CD4-positive, alpha-beta memory T cell (primary cell): ENCODE results near the gene KMT2A. TPM values are rescaled to one million over a fixed set of nuclear protein-coding genes. Genes with fewer than 3 reads are reported as not detected.
A peak's percentile ranks its signal among the peaks of the same experiment; 100 is the strongest.
"Not testable (repeated sequence)": the region's sequence is repeated elsewhere in the genome, so short reads cannot be mapped to it uniquely, and the experiment has no call there.

Experiments used
- CTCF ChIA-PET: fragments of 350-600 bp; sonication (Branson Sonifier 250); formaldehyde crosslinking; loops from one replicate; lab custom pipeline; 2021; ENCODE audit warnings: inconsistent platforms; ENCODE audit not compliant: partially characterized antibody; lab: Charles Lee
- POLR2A ChIA-PET: fragments of 350-600 bp; sonication (Branson Sonifier 250); formaldehyde crosslinking; loops from one replicate; lab custom pipeline; 2021; ENCODE audit not compliant: partially characterized antibody; lab: Charles Lee
- DNase-seq, 5 donors: peaks; one replicate each; pipeline versions ENCODE4 v3.0.0 to v3.0.0-alpha.2; 2020 to 2022; ENCODE audit warnings: mixed read lengths in 1 of 5
- H3K27ac ChIP-seq: one replicate; pipeline ENCODE4 v1.7.0; 2013; ENCODE audit warnings: low read depth, low read length
- H3K27me3 ChIP-seq: 2 replicates; pipeline ENCODE4 v1.7.0; 2013; ENCODE audit warnings: mild to moderate bottlenecking, low read length, moderate library complexity; ENCODE audit not compliant: insufficient read depth
- H3K36me3 ChIP-seq: 2 replicates; pipeline ENCODE4 v1.7.0; 2013; ENCODE audit warnings: mild to moderate bottlenecking, low read length, moderate library complexity; ENCODE audit not compliant: insufficient read depth
- H3K4me1 ChIP-seq: 2 replicates; pipeline ENCODE4 v1.7.0; 2013; ENCODE audit warnings: mild to moderate bottlenecking, low read length, moderate library complexity; ENCODE audit not compliant: insufficient read depth
- H3K4me3 ChIP-seq, 2 donors: one replicate each; pipeline ENCODE4 v1.7.0; 2013; ENCODE audit warnings: low read length in 2 of 2, mild to moderate bottlenecking in 1 of 2
- H3K9me3 ChIP-seq, 2 donors: one replicate each; pipeline ENCODE4 v1.7.0; 2013; ENCODE audit warnings: low read length in 2 of 2, control low read depth in 1 of 2; ENCODE audit not compliant: control insufficient read depth in 1 of 2
- H3K27ac Mint-ChIP-seq, 7 donors: one replicate each; pipeline ENCODE4 v1.8.0; 2020 to 2021; ENCODE audit warnings: mixed read lengths in 7 of 7, mild to moderate bottlenecking in 6 of 7, inconsistent platforms in 3 of 7, moderate library complexity in 3 of 7
- H3K27me3 Mint-ChIP-seq, 2 donors: one replicate each; pipeline ENCODE4 v1.8.0; 2020 to 2021; ENCODE audit warnings: mixed read lengths in 2 of 2
- H3K36me3 Mint-ChIP-seq, 2 donors: one replicate each; pipeline ENCODE4 v1.8.0; 2020 to 2021; ENCODE audit warnings: mixed read lengths in 2 of 2, inconsistent platforms in 1 of 2, mild to moderate bottlenecking in 1 of 2
- H3K4me1 Mint-ChIP-seq, 4 donors: one replicate each; pipeline ENCODE4 v1.8.0; 2020 to 2021; ENCODE audit warnings: mixed read lengths in 4 of 4, mild to moderate bottlenecking in 1 of 4
- H3K4me3 Mint-ChIP-seq, 8 donors: one replicate each; pipeline ENCODE4 v1.8.0; 2020 to 2021; ENCODE audit warnings: mixed read lengths in 8 of 8, mild to moderate bottlenecking in 7 of 8, moderate library complexity in 6 of 8, inconsistent platforms in 3 of 8
- H3K9me3 Mint-ChIP-seq, 8 donors: one replicate each; pipeline ENCODE4 v1.8.0; 2020 to 2021; ENCODE audit warnings: mixed read lengths in 8 of 8, mild to moderate bottlenecking in 5 of 8, inconsistent platforms in 3 of 8, moderate library complexity in 1 of 8
- intact Hi-C: fragments of 100-400 bp; cut with micrococcal nuclease; formaldehyde crosslinking; loops from one replicate; pipeline ENCODE4 v1.15.1; 2023
- polyA plus RNA-seq, 2 donors: library from polyadenylated mRNA; unstranded; fragments of 300-500 nt; fragmentation: Illumina TruSeq; gene quantifications; one replicate each; pipeline ENCODE4 v1.2.3, GENCODE V29; 2021
- total RNA-seq, 2 experiments: library from RNA; stranded (reverse); gene quantifications; one replicate each; pipeline ENCODE4 v1.2.3, GENCODE V29; 2021

Gene KMT2A
- total and polyA plus RNA-seq, 4 experiments from 2014 or later, result 4.6 to 202 (median 118) TPM

DNA sequence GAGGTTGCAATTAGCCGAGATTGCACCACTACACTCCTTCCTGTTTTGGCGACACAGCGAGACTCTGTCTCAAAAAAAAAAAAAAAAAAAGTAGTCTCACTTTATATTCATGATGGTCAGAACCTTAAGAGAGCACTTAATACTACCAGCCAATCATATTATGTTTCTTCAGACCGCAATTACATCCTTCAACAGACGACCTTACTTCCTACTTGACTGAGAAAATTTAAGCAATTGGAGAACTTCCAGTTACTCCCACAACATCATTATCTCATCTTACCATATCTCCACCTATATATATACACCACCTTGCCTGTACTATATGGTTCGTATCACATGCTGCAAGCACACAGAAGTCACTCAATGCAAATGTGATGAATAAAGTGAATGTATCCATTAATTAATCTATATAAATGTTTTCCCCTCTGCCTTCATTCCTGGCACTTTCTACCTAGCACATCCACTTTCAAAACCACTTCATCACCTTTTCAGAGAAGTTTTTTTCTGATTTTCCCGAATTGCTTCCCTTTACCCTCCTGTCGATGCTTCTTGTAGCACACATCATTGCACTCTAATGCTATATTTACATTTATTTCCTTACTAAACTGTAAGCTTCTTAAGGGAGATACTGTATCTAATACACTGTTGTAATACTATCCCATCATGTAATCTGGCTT, 21.1 kb upstream of the KMT2A start:
- H3K36me3 Mint-ChIP-seq, result peaks cover 4 to 14% of the 10 kb centered on the region in 2 donors
- no peak for DNase-seq
- H3K4me1 Mint-ChIP-seq, result peaks cover 0 to 4% (median under 1%) of the 10 kb centered on the region in 4 donors
- intact Hi-C loops, result no loop called here
- Histone ChIP-seq H3K9me3 (no peaks in the 10 kb centered on the region), H3K36me3 (peaks cover 5% of the 10 kb centered on the region), H3K27me3 (no peaks in the 10 kb centered on the region), H3K27ac (no peak overlapping the region), H3K4me1 (no peaks in the 10 kb centered on the region), H3K4me3 (no peak overlapping the region)
- no peak overlapping the region for H3K27ac Mint-ChIP-seq
- no peaks in the 10 kb centered on the region for H3K9me3 Mint-ChIP-seq
- no peaks in the 10 kb centered on the region for H3K27me3 Mint-ChIP-seq
- H3K4me3 Mint-ChIP-seq, result no peak overlapping the region
- POLR2A ChIA-PET, result interaction anchor here (1.4 kb wide), 1 partner anchor 21 kb away, joined by 5 read pairs; the partner anchor contains the start of gene KMT2A
- CTCF ChIA-PET, result interaction anchor here (0.7 to 1.5 kb wide), 2 partner anchors 61 to 111 kb away, joined by 3 read pairs; no protein-coding TSS in a partner anchor

DNA sequence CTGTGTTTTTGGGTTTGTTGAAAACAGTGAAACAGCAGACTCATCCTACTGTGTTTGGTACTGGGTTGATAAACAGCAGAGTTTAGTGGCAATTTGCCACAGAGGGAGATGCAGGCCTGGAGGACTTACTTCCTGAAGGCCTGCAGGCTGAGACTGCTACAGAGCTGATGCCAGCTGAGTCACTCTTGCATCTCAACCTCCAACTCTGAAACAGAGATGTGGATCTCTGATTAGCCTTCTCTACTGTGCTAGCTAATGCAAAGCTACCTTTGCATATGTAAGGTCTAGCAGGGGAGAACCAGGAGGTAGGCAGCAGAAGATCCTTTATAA, 20.6 kb upstream of the KMT2A start:
- no peaks in the 10 kb centered on the region for H3K27me3 Mint-ChIP-seq

DNA sequence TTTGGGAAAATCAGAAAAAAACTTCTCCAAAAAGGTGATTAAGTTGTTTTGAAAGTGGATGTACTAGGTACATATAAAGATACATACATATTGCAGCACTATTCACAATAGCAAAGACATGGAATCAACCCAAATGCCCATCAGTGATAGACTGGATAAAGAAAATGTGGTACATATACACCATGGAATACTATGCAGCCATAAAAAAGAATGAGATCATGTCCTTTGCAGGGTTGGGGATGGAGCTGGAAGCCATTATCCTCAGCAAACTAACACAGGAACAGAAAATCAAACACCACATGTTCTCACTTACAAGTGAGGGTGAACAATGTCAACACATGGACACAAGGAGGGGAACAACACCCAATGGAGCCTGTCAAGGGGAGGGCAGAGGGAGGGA, 19.4 kb upstream of the KMT2A start:
- H3K27ac ChIP-seq, H3K9me3 ChIP-seq, H3K4me1 ChIP-seq, H3K4me1 Mint-ChIP-seq, H3K36me3 Mint-ChIP-seq, H3K36me3 ChIP-seq, H3K9me3 Mint-ChIP-seq, H3K4me3 ChIP-seq, CTCF ChIA-PET, H3K27me3 ChIP-seq, POLR2A ChIA-PET, H3K27ac Mint-ChIP-seq, intact Hi-C loops, H3K27me3 Mint-ChIP-seq, DNase-seq, H3K4me3 Mint-ChIP-seq: not testable (repeated sequence)

More for the DNA sequence above, 20.6 kb upstream of the KMT2A start:
- Histone ChIP-seq H3K36me3 (peaks cover under 1% of the 10 kb centered on the region), H3K27ac (no peak overlapping the region), H3K4me1 (no peaks in the 10 kb centered on the region), H3K4me3 (no peak overlapping the region), H3K9me3 (no peaks in the 10 kb centered on the region), H3K27me3 (no peaks in the 10 kb centered on the region)
- Mint-ChIP-seq H3K36me3 (peaks cover 0 to 9% of the 10 kb centered on the region in 2 donors), H3K9me3 (no peaks in the 10 kb centered on the region), H3K27ac (no peak overlapping the region), H3K4me1 (peaks cover 0 to 4% (median under 1%) of the 10 kb centered on the region in 4 donors), H3K4me3 (no peak overlapping the region)
- ChIA-PET POLR2A (interaction anchor here (1.4 kb wide), 1 partner anchor 21 kb away, joined by 5 read pairs; the partner anchor contains the start of gene KMT2A), CTCF (no interaction called here)
- peak in 1 of 5 donors; percentile 46 for DNase-seq
- intact Hi-C loops, result no loop called here

DNA sequence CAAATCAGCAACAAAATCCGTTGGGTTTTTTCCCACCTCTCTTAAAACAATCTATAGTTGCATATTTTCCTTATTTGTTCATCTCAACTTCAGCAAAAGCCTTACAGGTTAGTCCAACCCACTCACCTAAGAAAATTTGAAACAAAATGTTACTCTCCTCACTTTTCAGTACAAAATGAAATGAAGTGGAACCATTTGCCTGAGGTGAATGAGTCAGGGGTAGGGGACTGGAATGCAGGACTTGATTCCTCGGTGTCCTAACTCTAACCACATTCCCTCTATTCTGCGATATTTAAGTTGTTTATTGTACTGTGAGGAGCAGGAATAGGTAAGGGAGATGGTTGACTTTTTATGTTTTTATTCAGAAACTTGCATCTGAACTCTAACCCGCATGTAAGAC, 18.5 kb upstream of the KMT2A start:
- Mint-ChIP-seq H3K27me3 (no peaks in the 10 kb centered on the region), H3K4me3 (no peak overlapping the region), H3K4me1 (peaks cover 0 to 2% (median 0%) of the 10 kb centered on the region in 4 donors), H3K36me3 (peaks cover 0 to 9% of the 10 kb centered on the region in 2 donors), H3K27ac (no peak overlapping the region), H3K9me3 (no peaks in the 10 kb centered on the region)
- Histone ChIP-seq H3K4me1 (no peaks in the 10 kb centered on the region), H3K27me3 (no peaks in the 10 kb centered on the region), H3K36me3 (no peaks in the 10 kb centered on the region), H3K27ac (no peak overlapping the region), H3K4me3 (no peak overlapping the region), H3K9me3 (no peaks in the 10 kb centered on the region)
- ChIA-PET POLR2A (interaction anchor here (3.4 kb wide), 1 partner anchor 18 kb away, joined by 13 read pairs; the partner anchor contains the start of gene KMT2A), CTCF (interaction anchor here (0.6 to 0.8 kb wide), 2 partner anchors 26 to 122 kb away, joined by 3 read pairs; no protein-coding TSS in a partner anchor)
- intact Hi-C loops, result no loop called here
- DNase-seq, result no peak

DNA sequence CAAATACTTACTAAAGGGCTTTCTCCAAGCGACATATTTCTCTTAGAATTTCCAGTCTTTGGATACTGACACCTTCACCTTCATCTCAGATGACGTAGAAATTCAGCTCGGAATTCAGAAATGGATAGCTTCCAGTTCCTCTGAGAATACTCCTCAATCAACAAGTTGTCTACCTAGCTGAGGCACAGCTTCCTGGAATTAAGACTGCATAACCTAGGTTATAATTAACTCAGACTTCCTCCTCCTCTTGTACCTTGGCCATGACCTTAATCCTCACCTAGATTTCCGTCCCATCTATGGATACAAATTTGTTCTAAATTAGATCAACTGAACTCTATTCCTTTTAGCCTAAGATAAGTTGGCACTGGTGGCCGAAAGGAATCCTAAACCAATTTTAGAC, 17.5 kb upstream of the KMT2A start:
- POLR2A ChIA-PET, result interaction anchor here (3.4 kb wide), 1 partner anchor 17 kb away, joined by 13 read pairs; the partner anchor contains the start of gene KMT2A
- Mint-ChIP-seq H3K27ac (no peak overlapping the region), H3K4me1 (peaks cover 0 to 2% (median 0%) of the 10 kb centered on the region in 4 donors), H3K27me3 (no peaks in the 10 kb centered on the region), H3K4me3 (no peak overlapping the region), H3K9me3 (no peaks in the 10 kb centered on the region), H3K36me3 (peaks cover 0 to 3% of the 10 kb centered on the region in 2 donors)
- DNase-seq, result no peak
- no peak overlapping the region for H3K27ac ChIP-seq
- no peaks in the 10 kb centered on the region for H3K27me3 ChIP-seq
- CTCF ChIA-PET, result interaction anchor here (0.7 kb wide), 1 partner anchor 20 kb away, joined by 3 read pairs; no protein-coding TSS in a partner anchor
- H3K36me3 ChIP-seq, result no peaks in the 10 kb centered on the region
- H3K4me1 ChIP-seq, result no peaks in the 10 kb centered on the region
- no peaks in the 10 kb centered on the region for H3K9me3 ChIP-seq
- H3K4me3 ChIP-seq, result no peak overlapping the region
- intact Hi-C loops, result no loop called here

DNA sequence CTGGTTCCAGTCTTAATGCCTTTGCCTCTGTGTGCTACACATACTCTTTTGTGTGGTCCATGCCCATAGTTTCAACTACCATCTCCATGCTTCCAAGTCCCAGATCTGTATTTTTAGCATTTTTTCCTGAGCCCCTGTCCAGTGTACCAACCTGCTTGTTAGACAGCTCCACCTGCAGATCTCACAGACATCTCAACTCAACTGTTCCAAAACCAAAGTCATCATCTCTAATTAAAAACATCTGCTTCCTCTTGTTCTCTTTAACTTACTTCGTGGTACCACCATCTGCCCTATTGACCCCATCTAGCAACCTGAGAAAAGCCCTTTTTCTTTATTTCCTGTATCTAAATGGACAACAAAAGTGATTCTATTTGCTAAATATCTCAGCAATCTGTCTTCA, 8.6 kb upstream of the KMT2A start:
- intact Hi-C loops, result no loop called here
- no peak overlapping the region for H3K4me3 ChIP-seq
- no peak overlapping the region for H3K27ac Mint-ChIP-seq
- H3K27me3 Mint-ChIP-seq, result no peaks in the 10 kb centered on the region
- no peak overlapping the region for H3K27ac ChIP-seq
- no peak overlapping the region for H3K4me3 Mint-ChIP-seq
- no peaks in the 10 kb centered on the region for H3K9me3 ChIP-seq
- POLR2A ChIA-PET, result interaction anchor here (1.2 kb wide), 1 partner anchor 8 kb away, joined by 6 read pairs; the partner anchor contains the start of gene KMT2A
- CTCF ChIA-PET, result interaction anchor here (1.7 kb wide), 1 partner anchor 11 kb away, joined by 3 read pairs; no protein-coding TSS in a partner anchor
- no peaks in the 10 kb centered on the region for H3K27me3 ChIP-seq
- no peaks in the 10 kb centered on the region for H3K4me1 ChIP-seq
- peaks cover 0 to 2% (median 0%) of the 10 kb centered on the region in 4 donors for H3K4me1 Mint-ChIP-seq
- no peaks in the 10 kb centered on the region for H3K36me3 ChIP-seq
- H3K9me3 Mint-ChIP-seq, result no peaks in the 10 kb centered on the region
- peaks cover 0 to 3% of the 10 kb centered on the region in 2 donors for H3K36me3 Mint-ChIP-seq
- no peak for DNase-seq

DNA sequence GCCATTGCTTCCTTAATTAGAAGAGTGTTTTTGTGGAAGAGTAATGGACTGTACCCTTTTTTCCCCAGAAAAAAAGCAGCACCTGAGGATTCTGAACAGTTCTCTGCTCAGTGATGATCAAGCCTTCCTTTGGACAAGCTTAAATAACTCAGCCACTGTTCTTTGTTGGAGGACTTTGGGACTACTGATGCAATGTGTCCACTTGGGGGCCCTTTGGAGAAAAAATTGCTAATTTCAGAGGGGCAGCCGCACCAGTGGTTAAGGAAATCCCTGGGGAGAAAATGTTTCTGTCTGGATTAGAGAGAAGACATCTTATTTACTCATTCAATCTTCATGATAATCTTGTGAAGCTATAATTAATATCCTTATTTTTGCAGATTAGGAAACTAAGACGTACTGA, 5.3 kb upstream of the KMT2A start:
- Mint-ChIP-seq H3K36me3 (peaks cover 0 to 16% of the 10 kb centered on the region in 2 donors), H3K27ac (peak overlapping the region in 1 of 7 donors; percentile 13), H3K4me3 (no peak overlapping the region), H3K4me1 (peaks cover 5 to 21% (median 9%) of the 10 kb centered on the region in 4 donors), H3K9me3 (peaks cover 0 to 2% (median 0%) of the 10 kb centered on the region in 8 donors), H3K27me3 (peaks cover 0 to 3% of the 10 kb centered on the region in 2 donors)
- intact Hi-C loops, result no loop called here
- no peaks in the 10 kb centered on the region for H3K27me3 ChIP-seq
- POLR2A ChIA-PET, result no interaction called here
- H3K9me3 ChIP-seq, result no peaks in the 10 kb centered on the region
- DNase-seq, result no peak
- no peak overlapping the region for H3K27ac ChIP-seq
- no peaks in the 10 kb centered on the region for H3K36me3 ChIP-seq
- no peak overlapping the region for H3K4me3 ChIP-seq
- peaks cover 6% of the 10 kb centered on the region for H3K4me1 ChIP-seq
- CTCF ChIA-PET, result interaction anchor here (0.8 to 3.0 kb wide), 2 partner anchors 28 to 135 kb away, joined by 4 to 9 read pairs; no protein-coding TSS in a partner anchor
